GM18868 (cell line): ENCODE measurements around the gene PILRA.

Source experiments
- ATAC-seq: cut with Tn5 transposase; IDR thresholded peaks from one replicate; pipeline ENCODE4 v1.9.1; 2021; ENCODE audit warnings: mild to moderate bottlenecking, moderate library complexity; ENCODE audit not compliant: unreplicated experiment

Gene PILRA

GRCh38 chr7:100406767-100407166, 33.5 kb downstream of the PILRA start:
- ATAC-seq: no peak

GRCh38 chr7:100407285-100408180, 34.2 kb downstream of the PILRA start:
- no peak for ATAC-seq

- ATAC-seq: no peak
Observed at GRCh38 chr7:100411101-100411500, 37.8 kb downstream of the PILRA start.

DNA sequence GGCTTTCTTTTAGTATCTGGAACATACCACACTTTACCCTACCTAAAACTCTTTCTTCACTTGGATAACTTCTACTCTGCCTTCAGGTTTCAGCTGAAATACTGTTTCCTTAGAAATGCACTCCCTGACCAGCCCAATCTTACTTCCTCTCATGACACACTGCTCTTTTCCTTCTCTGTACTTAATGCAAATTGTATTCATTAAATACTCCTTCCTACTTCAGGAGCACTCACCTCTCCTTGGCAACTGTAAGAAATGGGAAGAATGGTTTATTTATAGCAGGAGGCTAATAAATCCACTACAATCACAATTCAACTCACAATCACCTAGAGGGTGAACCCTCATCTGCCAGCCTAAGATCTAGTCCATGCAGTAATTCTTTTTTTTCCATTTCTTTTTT, 40.1 kb downstream of the PILRA start:
- ATAC-seq: no peak

DNA sequence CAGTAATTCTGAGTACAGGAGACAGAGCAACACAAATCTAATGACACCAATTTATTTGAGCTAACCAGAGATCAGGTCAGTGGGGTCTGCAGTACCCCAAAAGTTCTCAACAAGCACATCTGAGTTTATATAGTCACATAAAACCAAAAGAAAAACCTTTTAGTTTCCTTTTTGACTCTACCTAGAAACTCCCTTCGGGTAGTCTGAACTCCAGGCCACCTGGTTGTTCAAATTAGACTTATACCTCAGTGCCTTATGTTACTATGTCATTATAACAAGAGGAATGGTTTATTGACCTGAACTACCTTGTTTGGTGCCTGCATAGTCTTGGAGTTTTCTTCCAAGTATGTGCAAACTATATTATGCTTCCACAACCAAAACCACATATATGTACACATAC, 40.6 kb downstream of the PILRA start:
- no peak for ATAC-seq

DNA sequence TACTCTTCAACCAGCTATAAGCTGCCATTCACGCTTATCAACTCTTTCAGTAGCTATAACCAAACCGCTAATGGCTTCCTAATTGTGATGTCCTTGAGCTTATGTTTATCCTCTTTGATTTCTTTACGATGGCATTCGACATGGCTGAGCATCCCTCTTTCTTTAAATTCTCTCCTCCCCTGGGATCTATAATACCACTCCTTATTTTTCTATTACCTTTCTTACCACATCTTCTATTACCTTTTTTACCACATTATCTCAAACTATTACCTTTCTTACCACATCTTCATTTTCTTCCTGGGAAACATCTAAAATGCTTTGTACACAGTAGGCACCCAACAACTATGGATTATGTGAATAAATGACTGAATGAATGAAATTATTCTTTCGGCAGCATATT, 42.2 kb downstream of the PILRA start:
- no peak for ATAC-seq

GRCh38 chr7:100418930-100419659, 45.8 kb downstream of the PILRA start:
- no peak for ATAC-seq

DNA sequence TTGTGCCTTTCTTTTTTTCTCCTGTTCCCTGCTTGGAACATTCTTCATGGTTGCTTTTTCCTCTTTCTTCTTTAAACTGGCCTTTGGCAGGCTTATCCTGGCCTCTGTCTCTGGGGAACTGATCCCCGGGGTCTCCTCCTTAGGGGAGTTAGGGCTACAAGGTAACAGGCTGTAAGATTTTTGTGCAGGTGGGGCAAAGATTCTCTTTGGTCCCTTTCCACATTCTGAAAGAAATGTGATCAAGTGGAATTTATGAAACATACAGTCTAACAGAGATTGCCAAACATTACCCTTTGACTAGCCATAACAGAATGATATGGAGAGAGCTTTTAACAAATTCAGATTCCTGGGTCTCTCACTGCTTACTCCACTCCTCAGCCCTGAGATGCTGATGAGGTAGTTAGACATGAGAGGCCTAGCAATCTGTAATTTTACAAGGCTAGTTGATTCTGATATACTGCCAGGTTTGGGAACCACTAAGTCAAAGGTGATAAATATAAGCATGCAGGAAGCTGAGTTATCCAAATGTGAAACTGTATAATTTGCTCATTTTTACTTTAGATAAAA, 46.5 kb downstream of the PILRA start:
- no peak for ATAC-seq

- ATAC-seq: no peak
Observed at GRCh38 chr7:100423315-100423714, 50.0 kb downstream of the PILRA start.

DNA sequence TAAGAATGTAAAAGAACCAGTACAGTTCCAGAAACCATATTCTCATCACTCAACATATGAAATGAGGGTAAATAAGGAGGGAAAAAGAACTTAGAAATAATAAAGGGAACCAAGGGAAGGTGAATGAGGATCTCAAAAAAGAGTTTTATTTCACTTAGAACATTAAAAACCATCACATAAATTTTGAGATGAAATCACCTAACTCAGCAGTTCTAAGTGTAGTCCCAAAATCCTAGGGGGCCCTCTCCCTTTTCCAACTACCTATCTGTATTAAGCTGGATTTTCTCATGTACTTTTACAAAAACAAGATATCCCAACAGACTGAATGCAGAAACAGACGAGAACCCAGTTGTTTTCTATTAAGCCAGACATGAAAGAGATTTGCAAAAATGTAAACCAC, 52.1 kb downstream of the PILRA start:
- ATAC-seq: no peak

GRCh38 chr7:100426516-100426915, 53.2 kb downstream of the PILRA start:
- ATAC-seq: no peak

DNA sequence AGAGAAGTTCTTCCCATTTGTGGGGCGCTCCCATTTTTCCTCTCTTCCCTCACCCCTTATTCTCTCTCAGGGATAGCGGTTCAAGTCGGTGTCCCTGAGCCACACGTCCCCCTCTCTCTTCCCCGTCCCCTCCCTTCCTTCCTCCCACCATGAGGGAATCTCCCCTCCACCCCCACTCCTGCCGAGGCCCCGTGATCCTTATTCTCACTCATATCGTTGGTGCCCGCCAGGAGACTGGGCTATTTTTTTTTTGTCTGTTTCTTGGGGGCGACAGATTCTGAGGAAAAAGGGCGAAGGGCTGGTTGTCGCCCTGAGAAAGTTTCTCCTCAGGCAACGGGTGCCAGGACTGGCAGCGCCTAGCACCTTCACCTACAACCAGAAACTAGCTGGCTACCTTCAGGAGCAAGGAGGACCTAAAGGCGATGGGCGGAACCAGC, 54.5 kb downstream of the PILRA start:
- ATAC-seq: no peak

DNA sequence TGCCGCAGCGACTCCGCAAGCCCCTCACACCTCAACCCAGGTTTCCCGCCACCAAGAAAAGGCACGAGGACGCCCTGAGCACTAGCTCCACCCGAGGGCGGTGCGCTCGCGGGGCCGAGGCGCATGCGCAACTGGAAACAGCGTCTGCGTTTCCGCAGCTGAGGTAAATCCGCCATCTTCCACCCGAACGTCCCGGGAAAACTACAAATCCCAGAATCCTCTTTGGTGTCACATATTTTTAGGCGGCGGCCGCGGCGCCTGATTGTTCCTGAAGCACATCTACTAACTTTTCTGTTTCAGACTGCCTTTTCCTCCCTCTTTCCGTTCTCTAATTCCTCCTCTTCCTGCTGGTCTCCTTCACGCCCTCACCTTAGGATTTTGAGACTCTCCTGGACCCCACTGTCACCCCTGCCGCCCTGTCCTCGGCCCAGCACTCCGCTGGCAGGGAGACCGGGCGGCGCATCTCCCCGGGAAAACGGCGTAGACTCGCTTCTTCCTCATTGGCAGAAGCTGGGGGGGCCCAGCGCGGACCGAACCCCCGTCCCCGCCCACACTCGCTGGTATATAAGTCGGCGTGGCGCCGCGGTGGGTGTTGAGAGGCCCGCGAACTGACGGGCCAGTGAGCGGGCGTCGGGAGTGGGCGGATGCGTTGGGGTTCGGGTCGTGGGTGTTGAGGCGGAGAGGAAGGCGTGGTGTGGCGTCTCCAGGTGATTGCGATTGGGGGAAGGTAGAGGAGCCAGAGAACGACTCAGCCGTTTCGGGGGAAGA, 55.1 kb downstream of the PILRA start, which contains the start of gene ZCWPW1:
TSS of gene ZCWPW1 (minus strand) at position 505 of the 768 bp plus-strand sequence. CDS start 8,054 bp downstream, outside the sequence.
- ATAC-seq: peak; percentile 36

DNA sequence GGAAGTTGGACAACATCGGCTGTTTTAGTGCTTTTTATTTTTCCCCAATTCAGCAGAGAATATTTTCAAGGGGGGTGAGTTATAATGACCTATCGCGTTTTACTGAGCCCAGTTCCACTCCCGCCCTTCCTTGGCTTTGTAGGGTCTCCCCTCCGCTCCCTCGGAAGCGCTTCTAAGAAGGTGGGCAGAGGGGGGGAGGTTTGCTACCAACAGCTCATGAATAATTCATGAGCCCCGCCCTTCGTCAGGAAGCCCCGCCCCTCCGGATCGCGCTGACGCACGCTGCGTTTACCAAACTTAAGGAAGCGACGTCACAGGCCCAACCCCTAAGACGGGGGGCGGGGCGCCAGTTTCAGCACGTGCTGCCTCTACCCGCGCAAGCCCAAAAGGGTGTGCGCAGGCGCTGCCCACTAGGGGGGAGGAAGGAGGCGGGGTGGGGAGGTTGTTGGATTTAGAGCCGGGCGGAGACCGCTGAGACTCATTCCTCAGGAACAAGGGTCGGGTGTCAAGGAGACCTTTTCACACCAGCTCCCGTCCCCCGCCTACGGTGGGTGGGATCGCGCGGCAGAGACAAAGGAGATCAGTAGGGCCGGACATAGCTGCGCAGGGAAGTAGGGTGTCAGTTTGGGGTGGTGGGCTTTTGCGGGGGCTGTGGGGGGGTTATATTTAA, 55.8 kb downstream of the PILRA start:
- ATAC-seq: peak; percentile 48

- ATAC-seq: peak; percentile 39
Observed at GRCh38 chr7:100429637-100430492, 56.6 kb downstream of the PILRA start, which contains the start of gene MEPCE. Gene MEPCE, plus strand, starts transcription at chr7:100429831. Its CDS starts 188 bp downstream, at chr7:100430019.

GRCh38 chr7:100430493-100431285, 57.4 kb downstream of the PILRA start:
- ATAC-seq: no peak

GRCh38 chr7:100431286-100431735, 58.0 kb downstream of the PILRA start:
- ATAC-seq: no peak

DNA sequence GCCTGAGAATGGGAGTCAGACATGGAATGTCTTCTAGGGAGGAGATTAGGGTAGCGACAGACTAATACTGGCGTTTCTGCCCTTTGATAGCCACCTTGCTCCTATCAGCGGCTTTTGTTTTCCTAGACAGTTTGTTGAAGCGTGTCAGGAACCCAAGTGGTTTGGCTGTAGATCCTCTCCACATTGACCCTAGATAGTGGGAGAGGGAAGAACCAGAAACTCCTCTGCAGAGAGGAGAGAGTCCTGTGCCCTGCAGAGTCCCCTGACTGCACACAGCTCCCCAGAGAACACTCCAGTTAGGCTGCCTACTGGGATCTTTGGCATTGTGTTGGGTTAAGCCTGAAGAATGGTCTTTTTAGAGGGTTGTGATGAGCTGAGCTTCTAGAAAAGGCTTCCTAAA, 58.8 kb downstream of the PILRA start:
- ATAC-seq: no peak
